H1 (cell line): ENCODE measurements around the gene LPP. TPM values are rescaled to one million over a fixed set of nuclear protein-coding genes. Genes with fewer than 3 reads are reported as not detected.

ENCODE experiments used
- CTCF ChIA-PET: fragments of 300-600 bp; sonication (Branson Sonifier 250); formaldehyde crosslinking; loops from one replicate; lab custom pipeline; 2021; ENCODE audit not compliant: partially characterized antibody; lab: Charles Lee
- POLR2A ChIA-PET: fragments of 300-600 bp; sonication (Branson Sonifier 250); formaldehyde crosslinking; loops from one replicate; lab custom pipeline; 2021; ENCODE audit warnings: inconsistent platforms; ENCODE audit not compliant: partially characterized antibody; lab: Charles Lee
- DNase-seq, 2 experiments: peaks; one replicate each; pipeline versions ENCODE4 v3.0.0 to v3.0.0-alpha.2; 2010 to 2022; ENCODE audit warnings: low spot score in 2 of 2, low read depth in 1 of 2, mixed read lengths in 1 of 2
- FAIRE-seq: peaks from 2 replicates; lab custom pipeline; 2011; peaks lifted over from hg19 to GRCh38; lab: Jason Lieb, UNC
- H2AFZ ChIP-seq: 2 replicates; pipeline ENCODE4 v1.8.1; 2012; ENCODE audit warnings: low read length, inconsistent platforms
- H2AK5ac ChIP-seq: 2 replicates; pipeline ENCODE4 v1.6.1; 2013; ENCODE audit warnings: low read depth, low read length
- H2BK120ac ChIP-seq: replicated peaks from 2 replicates; pipeline ENCODE3; 2013; ENCODE audit warnings: low read depth, low read length, inconsistent platforms
- H2BK12ac ChIP-seq: 2 replicates; pipeline ENCODE4 v1.6.1; 2013; ENCODE audit warnings: low read depth, low read length
- H2BK15ac ChIP-seq: 2 replicates; pipeline ENCODE4 v1.6.1; 2013; ENCODE audit warnings: low read length
- H2BK20ac ChIP-seq: 2 replicates; pipeline ENCODE4 v1.6.1; 2013; ENCODE audit warnings: low read length
- H2BK5ac ChIP-seq: 2 replicates; pipeline ENCODE4 v1.6.1; 2013; ENCODE audit warnings: low read depth, low read length
- H3K14ac ChIP-seq: 2 replicates; pipeline ENCODE4 v1.6.1; 2013; ENCODE audit warnings: inconsistent platforms; ENCODE audit not compliant: insufficient read length
- H3K18ac ChIP-seq: 2 replicates; pipeline ENCODE4 v1.6.1; 2013; ENCODE audit warnings: low read length; ENCODE audit errors: extremely low read depth
- H3K23ac ChIP-seq: 2 replicates; pipeline ENCODE4 v1.6.1; 2013; ENCODE audit warnings: inconsistent platforms; ENCODE audit not compliant: insufficient read length
- H3K23me2 ChIP-seq: 2 replicates; pipeline ENCODE4 v1.6.1; 2013; ENCODE audit warnings: low read depth, low read length
- H3K27ac ChIP-seq: 2 replicates; pipeline ENCODE4 v1.6.1; 2011; ENCODE audit warnings: low read depth, low read length, inconsistent platforms
- H3K27me3 ChIP-seq, 4 experiments: replicated peaks in 1 of 4; 1 replicate in 1 of 4; 2 replicates in 3 of 4; pipeline versions ENCODE4 v1.6.1 to v1.8.1; 2011 to 2013; ENCODE audit warnings: low read length in 3 of 4, mild to moderate bottlenecking in 3 of 4, inconsistent platforms in 2 of 4, mixed read lengths in 2 of 4, moderate library complexity in 1 of 4; ENCODE audit not compliant: control insufficient read depth in 3 of 4, insufficient read depth in 3 of 4; ENCODE audit errors: extremely low read depth in 1 of 4
- H3K36me3 ChIP-seq, 4 experiments: 2 replicates each; pipeline versions ENCODE4 v1.6.1 to v1.8.1; 2011 to 2013; ENCODE audit warnings: mild to moderate bottlenecking in 4 of 4, low read length in 3 of 4, moderate library complexity in 2 of 4, control low read depth in 1 of 4, inconsistent platforms in 1 of 4; ENCODE audit not compliant: insufficient read depth in 4 of 4, control insufficient read depth in 2 of 4
- H3K4ac ChIP-seq: replicated peaks from 2 replicates; pipeline ENCODE3; 2013; ENCODE audit warnings: low read length, low read depth, mixed read lengths, inconsistent platforms; ENCODE audit not compliant: insufficient read length
- H3K4me1 ChIP-seq, 4 experiments: replicated peaks in 1 of 4; 1 replicate in 1 of 4; 2 replicates in 3 of 4; pipeline versions ENCODE4 v1.6.1 to v1.8.1; 2011 to 2013; ENCODE audit warnings: low read length in 3 of 4, inconsistent platforms in 2 of 4, mixed read lengths in 1 of 4; ENCODE audit not compliant: insufficient read depth in 4 of 4, control insufficient read depth in 3 of 4
- H3K4me2 ChIP-seq, 2 experiments: 2 replicates each; pipeline versions ENCODE4 v1.6.1 to v1.8.1; 2011 to 2013; ENCODE audit warnings: low read depth in 2 of 2, low read length in 2 of 2, control low read depth in 1 of 2, inconsistent platforms in 1 of 2, mild to moderate bottlenecking in 1 of 2; ENCODE audit not compliant: insufficient read depth in 1 of 2
- H3K4me3 ChIP-seq, 4 experiments: fragments of 200-600, 300-600 bp in 1 of 4; sonication (generic), shearing (Covaris generic), sonication (Bioruptor Twin) in 1 of 4; 2 replicates each; pipeline versions ENCODE4 v1.5.1 to v1.8.1; 2011 to 2016; ENCODE audit warnings: low read length in 4 of 4, low read depth in 3 of 4, control low read depth in 2 of 4, inconsistent platforms in 2 of 4, mild to moderate bottlenecking in 2 of 4, mixed read lengths in 1 of 4, moderate library complexity in 1 of 4; ENCODE audit not compliant: insufficient read depth in 2 of 4; ENCODE audit errors: extremely low read depth in 1 of 4
- H3K56ac ChIP-seq: replicated peaks from 2 replicates; pipeline ENCODE3; 2013; ENCODE audit warnings: low read depth, mild to moderate bottlenecking, mixed read lengths, low read length, inconsistent platforms; ENCODE audit not compliant: insufficient read length
- H3K79me1 ChIP-seq: 2 replicates; pipeline ENCODE4 v1.6.1; 2013; ENCODE audit warnings: low read depth, low read length, control low read depth
- H3K79me2 ChIP-seq, 2 experiments: 2 replicates each; pipeline versions ENCODE4 v1.6.1 to v1.8.1; 2012 to 2013; ENCODE audit warnings: low read length in 2 of 2, mild to moderate bottlenecking in 2 of 2, inconsistent platforms in 1 of 2; ENCODE audit not compliant: insufficient read depth in 2 of 2, control insufficient read depth in 1 of 2
- H3K9ac ChIP-seq, 4 experiments: replicated peaks in 1 of 4; 1 replicate in 1 of 4; 2 replicates in 3 of 4; pipeline versions ENCODE4 v1.6.1 to v1.8.1; 2011 to 2013; ENCODE audit warnings: low read depth in 3 of 4, low read length in 3 of 4, control low read depth in 2 of 4, mild to moderate bottlenecking in 2 of 4, moderate library complexity in 2 of 4, inconsistent platforms in 1 of 4; ENCODE audit errors: extremely low read depth in 1 of 4
- H3K9me3 ChIP-seq, 2 experiments: 2 replicates each; pipeline versions ENCODE4 v1.6.1 to v1.8.1; 2012 to 2013; ENCODE audit warnings: mild to moderate bottlenecking in 2 of 2, moderate library complexity in 2 of 2, control low read depth in 1 of 2, inconsistent platforms in 1 of 2, low read depth in 1 of 2, low read length in 1 of 2, mixed read lengths in 1 of 2; ENCODE audit not compliant: insufficient read depth in 2 of 2
- H4K20me1 ChIP-seq, 2 experiments: replicated peaks in 1 of 2; 2 replicates each; pipeline versions ENCODE3 to v1.8.1; 2011 to 2013; ENCODE audit warnings: inconsistent platforms in 2 of 2, low read length in 2 of 2, mild to moderate bottlenecking in 1 of 2; ENCODE audit not compliant: insufficient read depth in 2 of 2, control insufficient read depth in 1 of 2
- H4K5ac ChIP-seq: 2 replicates; pipeline ENCODE4 v1.6.1; 2013; ENCODE audit warnings: low read length, low read depth, mixed read lengths, inconsistent platforms; ENCODE audit not compliant: insufficient read length
- H4K8ac ChIP-seq: 2 replicates; pipeline ENCODE4 v1.8.0; 2013; ENCODE audit warnings: mild to moderate bottlenecking, moderate library complexity, low read length, inconsistent platforms; ENCODE audit not compliant: insufficient read depth; ENCODE audit errors: extremely low read depth
- H4K91ac ChIP-seq: replicated peaks from 2 replicates; pipeline ENCODE3; 2013; ENCODE audit warnings: low read length, mixed read lengths, inconsistent platforms; ENCODE audit not compliant: insufficient read length
- GTF2F1 ChIP-seq: IDR thresholded peaks from 2 replicates; pipeline ENCODE4 v1.6.1; 2012; ENCODE audit warnings: low read depth, low read length, improper control_type of control experiment, borderline replicate concordance
- NANOG ChIP-seq: IDR thresholded peaks from 2 replicates; pipeline ENCODE4 v1.6.1; 2011; ENCODE audit warnings: low read length, low read depth, mild to moderate bottlenecking, inconsistent platforms; ENCODE audit not compliant: insufficient read depth, poor library complexity, severe bottlenecking
- SIX5 ChIP-seq: IDR thresholded peaks from 2 replicates; pipeline ENCODE4 v1.6.1; 2011; ENCODE audit warnings: mild to moderate bottlenecking, low read depth, low read length
- WGBS, 2 experiments: shearing (Covaris generic) in 1 of 2; methylation state at CpG; one replicate each; pipeline versions ENCODE4 v1.1.6 to v1.1.7; 2013 to 2015; ENCODE audit warnings: low lambda C conversion rate in 2 of 2, mixed read lengths in 2 of 2, inconsistent platforms in 1 of 2, low coverage in 1 of 2, missing lambda C conversion rate in 1 of 2; ENCODE audit not compliant: insufficient replicate concordance in 2 of 2, insufficient coverage in 1 of 2, insufficient read length in 1 of 2; ENCODE audit errors: extremely low coverage in 1 of 2, missing lambda C conversion rate in 1 of 2; 5-methylcytosine and 5-hydroxymethylcytosine counted together
- polyA plus RNA-seq, 7 experiments: library from polyadenylated mRNA; depleted of rRNA in 3 of 7; stranded (reverse) in 5 of 7; unstranded in 2 of 7; fragments of >200 nt in 5 of 7; fragments of 200-250 nt in 2 of 7; gene quantifications; 1 replicate in 5 of 7; 2 replicates in 1 of 7; 4 replicates in 1 of 7; pipeline versions ENCODE4 v1.2.1 to v1.2.3, GENCODE V29; 2011 to 2013; ENCODE audit warnings: missing spikeins in 2 of 7, mixed read lengths in 2 of 7
- total RNA-seq: library from RNA; stranded (reverse); fragmentation: NEBNext Ultra II Directional; extraction: Animal tissue kit (Norgen Biotek cat#: 25700); gene quantifications from 2 replicates; pipeline ENCODE4 v1.2.1, GENCODE V29; 2021
- TF ChIP-seq, protein P1 (sequence below), 3 experiments: IDR thresholded peaks; 1 replicate in 2 of 3; 2 replicates in 1 of 3; pipeline versions ENCODE4 v1.5.1 to v1.6.1; 2011; ENCODE audit warnings: low read length in 3 of 3, mild to moderate bottlenecking in 3 of 3, inconsistent platforms in 2 of 3, low read depth in 1 of 3, moderate library complexity in 1 of 3; ENCODE audit not compliant: insufficient read depth in 1 of 3; ENCODE audit errors: control extremely low read depth in 1 of 3

The LPP gene
- total and polyA plus RNA-seq, 2 of the 8 experiments (the other 6 are each of a cell fraction or from before 2014, with no cell fraction given), result 10.0 to 53.3 TPM

DNA sequence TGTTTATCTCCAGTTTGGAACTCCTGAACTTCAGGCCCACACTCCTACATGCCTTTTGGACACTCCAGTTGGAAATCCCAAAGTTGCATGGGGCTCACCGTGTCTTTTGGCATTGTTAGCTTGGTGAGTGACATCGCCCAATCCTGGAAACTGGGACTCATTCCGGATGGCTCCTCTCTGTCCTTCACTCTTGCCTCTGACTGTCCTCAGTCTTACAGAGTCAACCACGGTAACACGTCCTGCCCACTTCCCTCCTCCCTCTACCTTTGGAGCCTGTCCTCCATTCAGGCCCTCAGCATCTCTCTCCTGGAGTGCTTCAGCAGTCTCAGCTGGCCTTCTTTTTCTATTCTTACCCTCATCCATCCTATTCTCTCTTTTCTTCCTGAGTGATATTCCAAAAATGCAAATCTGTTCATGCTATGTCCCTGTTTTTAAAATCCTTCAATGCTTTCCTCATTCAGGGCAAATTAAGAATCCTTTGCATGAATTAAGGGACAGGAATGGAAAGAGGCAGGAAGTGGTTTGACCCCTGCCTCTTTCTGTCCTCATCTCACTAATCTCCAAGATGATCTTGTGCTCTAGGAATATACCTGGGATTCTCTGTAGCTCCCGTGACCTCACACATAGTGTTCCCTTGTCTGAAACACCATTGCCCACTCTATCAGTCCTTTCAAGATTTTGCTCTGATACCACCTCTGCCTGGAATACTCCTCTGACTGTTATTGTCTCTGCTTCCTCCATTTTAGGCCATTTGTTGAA lies 42.5 kb downstream of the LPP start:
- Histone ChIP-seq H2BK120ac (no peak overlapping the region), H3K27me3 (no peaks in the 10 kb centered on the region), H4K91ac (no peak overlapping the region), H2BK5ac (no peak overlapping the region), H2BK15ac (no peak overlapping the region), H3K14ac (no peak overlapping the region), H3K79me2 (peaks cover 0 to 14% of the 10 kb centered on the region in 2 experiments; a peak in 3 of 4 replicates), H3K18ac (no peak overlapping the region; the same call in 1 of the 2 replicates), H3K4me3 (no peak overlapping the region), H3K27ac (no peak overlapping the region), H3K36me3 (no peaks in the 10 kb centered on the region), H2AFZ (no peak overlapping the region), H4K5ac (no peak overlapping the region), H3K4me2 (no peak overlapping the region), H4K8ac (no peak overlapping the region), H4K20me1 (peaks cover 0 to 4% of the 10 kb centered on the region in 2 experiments), H3K4ac (no peak overlapping the region), H3K9me3 (no peaks in the 10 kb centered on the region), H3K23me2 (no peaks in the 10 kb centered on the region), H2BK12ac (0 out of 2 replicates have a peak overlapping the region, but pooled peaks have one; percentile 61), H3K23ac (no peak overlapping the region), H3K9ac (no peak overlapping the region), H2BK20ac (no peak overlapping the region), H3K4me1 (peaks cover 0 to 6% (median 4%) of the 10 kb centered on the region in 4 experiments; a peak in 3 of 7 replicates), H2AK5ac (no peak overlapping the region), H3K56ac (no peak overlapping the region), H3K79me1 (peaks cover 6% of the 10 kb centered on the region; the same call in 1 of the 2 replicates)
- FAIRE-seq (no peak), DNase-seq (no peak)
- CTCF ChIA-PET, result interaction anchor here (1.0 to 7.0 kb wide), 2 partner anchors 10 to 205 kb away, joined by 3 to 50 read pairs; no protein-coding TSS in a partner anchor
- WGBS, 2 experiments, result 82% methylated on average over 6 of the region's 6 CpGs; no CpG with 5 or more reads in 1 of the 2 experiments
- POLR2A ChIA-PET, result no interaction called here
- TF ChIP-seq, protein P1, sequence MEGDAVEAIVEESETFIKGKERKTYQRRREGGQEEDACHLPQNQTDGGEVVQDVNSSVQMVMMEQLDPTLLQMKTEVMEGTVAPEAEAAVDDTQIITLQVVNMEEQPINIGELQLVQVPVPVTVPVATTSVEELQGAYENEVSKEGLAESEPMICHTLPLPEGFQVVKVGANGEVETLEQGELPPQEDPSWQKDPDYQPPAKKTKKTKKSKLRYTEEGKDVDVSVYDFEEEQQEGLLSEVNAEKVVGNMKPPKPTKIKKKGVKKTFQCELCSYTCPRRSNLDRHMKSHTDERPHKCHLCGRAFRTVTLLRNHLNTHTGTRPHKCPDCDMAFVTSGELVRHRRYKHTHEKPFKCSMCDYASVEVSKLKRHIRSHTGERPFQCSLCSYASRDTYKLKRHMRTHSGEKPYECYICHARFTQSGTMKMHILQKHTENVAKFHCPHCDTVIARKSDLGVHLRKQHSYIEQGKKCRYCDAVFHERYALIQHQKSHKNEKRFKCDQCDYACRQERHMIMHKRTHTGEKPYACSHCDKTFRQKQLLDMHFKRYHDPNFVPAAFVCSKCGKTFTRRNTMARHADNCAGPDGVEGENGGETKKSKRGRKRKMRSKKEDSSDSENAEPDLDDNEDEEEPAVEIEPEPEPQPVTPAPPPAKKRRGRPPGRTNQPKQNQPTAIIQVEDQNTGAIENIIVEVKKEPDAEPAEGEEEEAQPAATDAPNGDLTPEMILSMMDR (IDR thresholded peaks at IDR 0.05; ENCODE audit: control extremely low read depth in 1 of 3, insufficient read depth in 1 of 3, low read depth in 1 of 3, low read length in 3 of 3), result no peak
- no peak for TF ChIP-seq NANOG
- no peak for TF ChIP-seq SIX5
- TF ChIP-seq GTF2F1, result no peak
- TF ChIP-seq, all 59 proteins: peak for 0
